ENCODE results near the gene RIT1.

RIT1 gene

GRCh38 chr1:155888481-155888880 lies 22.7 kb downstream of the RIT1 start:
- no peak for DNase-seq

- DNase-seq: no peak
Observed at GRCh38 chr1:155884982-155885381, 26.2 kb downstream of the RIT1 start.

GRCh38 chr1:155884031-155884960 lies 26.9 kb downstream of the RIT1 start:
- DNase-seq: no peak

GRCh38 chr1:155882766-155883165 lies 28.4 kb downstream of the RIT1 start:
- no peak for DNase-seq

- DNase-seq: no peak
Observed at GRCh38 chr1:155882235-155882634, 28.9 kb downstream of the RIT1 start.

- DNase-seq: no peak
Observed at GRCh38 chr1:155880950-155881349, 30.2 kb downstream of the RIT1 start.

- DNase-seq: no peak
Observed at GRCh38 chr1:155880251-155880650, 30.9 kb downstream of the RIT1 start.

- DNase-seq: no peak
Observed at GRCh38 chr1:155877945-155878344, 33.2 kb downstream of the RIT1 start.

- no peak for DNase-seq
Observed at GRCh38 chr1:155873860-155874259, 37.3 kb downstream of the RIT1 start.

- no peak for DNase-seq
Observed at GRCh38 chr1:155872527-155872926, 38.6 kb downstream of the RIT1 start.

GRCh38 chr1:155871390-155871789 lies 39.8 kb downstream of the RIT1 start:
- peak; percentile 20 for DNase-seq

- no peak for DNase-seq
Observed at GRCh38 chr1:155867766-155868165, 43.4 kb downstream of the RIT1 start.

- DNase-seq: no peak
Observed at GRCh38 chr1:155864393-155864792, 46.8 kb downstream of the RIT1 start.

- no peak for DNase-seq
Observed at GRCh38 chr1:155861896-155862295, 49.3 kb downstream of the RIT1 start.

- no peak for DNase-seq
Observed at GRCh38 chr1:155860970-155861510, 50.1 kb downstream of the RIT1 start.

GRCh38 chr1:155859881-155860871 lies 51.0 kb downstream of the RIT1 start:
- DNase-seq: peak; percentile 92

- DNase-seq: peak; percentile 93
Observed at GRCh38 chr1:155859234-155859829, 51.8 kb downstream of the RIT1 start, which contains the start of gene SYT11. Gene SYT11, plus strand, starts transcription at chr1:155859567. Its CDS starts 195 bp downstream, at chr1:155859762.

- no peak for DNase-seq
Observed at GRCh38 chr1:155858800-155859233, 52.3 kb downstream of the RIT1 start.

- peak; percentile 92 for DNase-seq
Observed at GRCh38 chr1:155856975-155857930, 53.9 kb downstream of the RIT1 start, which contains the start of gene GON4L. Gene GON4L, minus strand, starts transcription at chr1:155857214. Its CDS starts 3,434 bp downstream, at chr1:155853780.

GRCh38 chr1:155856257-155856974 lies 54.7 kb downstream of the RIT1 start:
- DNase-seq: no peak

All from retina (tissue), 1 donor.